SK-N-SH (cell line): ENCODE data around the gene CKB. TPM values are rescaled to one million over a fixed set of nuclear protein-coding genes. Genes with fewer than 3 reads are reported as not detected.

Experiments
- CTCF ChIA-PET: fragments of 300-600, 350-600 bp; formaldehyde crosslinking; extraction: SDS; loops from one replicate; lab custom pipeline; 2021; lab: Yijun Ruan, JAX
- POLR2A ChIA-PET: fragments of 350-600 bp; sonication (Branson Sonifier 250); formaldehyde crosslinking; extraction: SDS; loops from one replicate; lab custom pipeline; 2020; ENCODE audit warnings: antibody characterized with exemption, inconsistent platforms; lab: Yijun Ruan, JAX
- DNase-seq: peaks from one replicate; pipeline ENCODE4 v3.0.0; 2012
- H2AFZ ChIP-seq: fragments of 200-600 bp; sonication (generic); 2 replicates; pipeline ENCODE4 v1.8.1; 2016; ENCODE audit warnings: antibody characterized with exemption, mild to moderate bottlenecking, low read depth
- H3F3A ChIP-seq: fragments of 200-600 bp; sonication (generic); replicated peaks from 2 replicates; pipeline ENCODE3; 2016; ENCODE audit warnings: antibody characterized with exemption, mild to moderate bottlenecking; ENCODE audit not compliant: insufficient read depth
- H3K27ac ChIP-seq, 2 experiments: fragments of 200-500 bp in 1 of 2; fragments of 200-600 bp in 1 of 2; sonication (Bioruptor generic) in 1 of 2; sonication (generic), shearing (Covaris generic) in 1 of 2; 2 replicates each; pipeline versions ENCODE4 v1.5.1 to v1.6.1; 2014 to 2016; ENCODE audit warnings: low read depth in 2 of 2, inconsistent platforms in 1 of 2, low read length in 1 of 2, mild to moderate bottlenecking in 1 of 2, mixed read lengths in 1 of 2
- H3K27me3 ChIP-seq: fragments of 200-600 bp; sonication (generic), shearing (Covaris generic); 2 replicates; pipeline ENCODE4 v1.6.1; 2016; ENCODE audit warnings: mixed run types; ENCODE audit not compliant: insufficient read depth
- H3K36me3 ChIP-seq, 2 experiments: fragments of 200-500 bp in 1 of 2; fragments of 200-600 bp in 1 of 2; sonication (Bioruptor generic) in 1 of 2; sonication (generic) in 1 of 2; replicated peaks in 1 of 2; 2 replicates each; pipeline versions ENCODE3 to v1.5.1; 2014 to 2016; ENCODE audit warnings: low read length in 1 of 2, mild to moderate bottlenecking in 1 of 2; ENCODE audit not compliant: insufficient read depth in 2 of 2, control insufficient read depth in 1 of 2
- H3K4me1 ChIP-seq, 2 experiments: fragments of 200-500 bp in 1 of 2; fragments of 200-600 bp in 1 of 2; sonication (Bioruptor generic) in 1 of 2; sonication (generic), shearing (Covaris generic) in 1 of 2; 2 replicates each; pipeline versions ENCODE4 v1.5.1 to v1.6.1; 2014 to 2016; ENCODE audit warnings: low read depth in 1 of 2, low read length in 1 of 2, mixed run types in 1 of 2; ENCODE audit not compliant: insufficient read depth in 2 of 2, control insufficient read depth in 1 of 2
- H3K4me2 ChIP-seq: fragments of 200-600 bp; sonication (generic), shearing (Covaris generic); 2 replicates; pipeline ENCODE4 v1.6.1; 2017; ENCODE audit warnings: mixed run types
- H3K4me3 ChIP-seq, 2 experiments: fragments of 200-500 bp in 1 of 2; fragments of 200-600 bp in 1 of 2; sonication (Bioruptor generic) in 1 of 2; sonication (generic), shearing (Covaris generic) in 1 of 2; 2 replicates each; pipeline versions ENCODE4 v1.5.1 to v1.8.1; 2014 to 2016; ENCODE audit warnings: low read depth in 2 of 2, inconsistent platforms in 1 of 2, low read length in 1 of 2, mild to moderate bottlenecking in 1 of 2, mixed read lengths in 1 of 2, moderate library complexity in 1 of 2
- H3K79me2 ChIP-seq: fragments of 200-600 bp; sonication (generic); 2 replicates; pipeline ENCODE4 v1.8.1; 2017; ENCODE audit warnings: mild to moderate bottlenecking; ENCODE audit not compliant: insufficient read depth
- H3K9ac ChIP-seq: fragments of 200-600 bp; sonication (generic); 2 replicates; pipeline ENCODE4 v1.6.1; 2017; ENCODE audit warnings: mixed run types
- H3K9me2 ChIP-seq: fragments of 200-600 bp; sonication (generic); 2 replicates; pipeline ENCODE4 v1.6.1; 2017; ENCODE audit warnings: mixed run types
- H3K9me3 ChIP-seq: fragments of 200-600 bp; sonication (generic); 2 replicates; pipeline ENCODE4 v1.6.1; 2017; ENCODE audit warnings: mixed run types, mild to moderate bottlenecking, moderate library complexity
- H4K20me1 ChIP-seq: fragments of 200-600 bp; sonication (generic); 2 replicates; pipeline ENCODE4 v1.6.1; 2017; ENCODE audit warnings: mild to moderate bottlenecking, mixed run types; ENCODE audit not compliant: insufficient read depth
- CTCF ChIP-seq: fragments of 200-600 bp; sonication (generic); IDR thresholded peaks from 2 replicates; pipeline ENCODE4 v1.6.1; 2017; ENCODE audit warnings: antibody characterized with exemption, mild to moderate bottlenecking, moderate library complexity
- ELF1 ChIP-seq: IDR thresholded peaks from 2 replicates; pipeline ENCODE4 v1.4.0; 2012
- EZH2phosphoT487 ChIP-seq: fragments of 200-600 bp; sonication (generic); IDR thresholded peaks from 2 replicates; pipeline ENCODE4 v1.6.1; 2017; ENCODE audit warnings: low read depth, mixed run types, mild to moderate bottlenecking, antibody characterized with exemption, moderate library complexity, borderline replicate concordance
- FOSL2 ChIP-seq: IDR thresholded peaks from 2 replicates; pipeline ENCODE4 v1.4.0; 2012; ENCODE audit warnings: low read depth, mild to moderate bottlenecking, moderate library complexity, borderline replicate concordance
- GATA2 ChIP-seq: sonication (generic); formaldehyde crosslinking; IDR thresholded peaks from 2 replicates; pipeline ENCODE4 v1.5.0; 2020; ENCODE audit warnings: mild to moderate bottlenecking, missing genetic modification reagents
- RXRA ChIP-seq: IDR thresholded peaks from 2 replicates; pipeline ENCODE4 v1.4.0; 2012; ENCODE audit warnings: low read depth, mild to moderate bottlenecking, borderline replicate concordance
- SMC3 ChIP-seq: IDR thresholded peaks from 2 replicates; pipeline ENCODE4 v1.6.1; 2012; ENCODE audit warnings: low read depth, low read length, improper control_type of control experiment
- TEAD4 ChIP-seq: IDR thresholded peaks from 2 replicates; pipeline ENCODE4 v1.4.0; 2012; ENCODE audit warnings: mild to moderate bottlenecking, borderline replicate concordance; ENCODE audit not compliant: insufficient read depth
- YY1 ChIP-seq: IDR thresholded peaks from 2 replicates; pipeline ENCODE4 v1.4.0; 2012; ENCODE audit warnings: low read depth, mild to moderate bottlenecking
- WGBS: methylation state at CpG from one replicate; pipeline ENCODE4 v1.1.6; 2017; ENCODE audit warnings: low lambda C conversion rate; 5-methylcytosine and 5-hydroxymethylcytosine counted together
- polyA plus RNA-seq, 3 experiments: library from polyadenylated mRNA; depleted of rRNA; stranded (reverse); fragments of >200 nt; gene quantifications; 2 replicates each; pipeline ENCODE4 v1.2.3, GENCODE V29; 2012

Gene CKB
- polyA plus RNA-seq, 1 of the 3 experiments (the other 2 are of a cell fraction) = 53.0 TPM

DNA sequence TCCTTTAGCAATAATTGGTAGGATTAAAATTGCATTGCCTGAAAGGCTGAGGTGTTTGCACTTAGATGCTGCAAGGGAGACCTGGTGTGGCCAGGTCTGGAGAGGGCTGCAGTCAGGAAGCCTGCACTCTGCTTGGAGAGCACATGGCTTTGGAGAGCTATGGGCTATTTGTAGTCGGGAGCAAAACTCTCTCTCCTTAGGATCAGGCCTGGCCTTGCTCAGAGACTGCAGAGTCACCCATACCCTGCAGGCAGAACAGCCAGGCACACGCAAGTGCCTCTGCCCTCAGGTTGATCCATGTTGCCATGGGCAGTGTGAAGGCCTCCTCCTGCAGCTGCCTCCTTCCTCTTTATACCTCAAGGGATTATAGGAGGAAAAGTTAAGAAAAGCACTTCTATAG, 26.8 kb downstream of the CKB start:
- Histone ChIP-seq H3K4me1 (peaks cover 0 to 4% of the 10 kb centered on the region in 2 experiments; a peak in 1 of 4 replicates), H3K4me2 (no peak overlapping the region), H3K36me3 (peaks cover 32 to 53% of the 10 kb centered on the region in 2 experiments), H3K9me3 (no peaks in the 10 kb centered on the region), H3K9ac (no peak overlapping the region), H3F3A (peaks cover 35% of the 10 kb centered on the region), H3K27me3 (no peaks in the 10 kb centered on the region), H3K9me2 (no peaks in the 10 kb centered on the region), H3K4me3 (no peak overlapping the region), H3K79me2 (peaks cover 9% of the 10 kb centered on the region; the same call in 1 of the 2 replicates), H3K27ac (no peak overlapping the region), H4K20me1 (no peaks in the 10 kb centered on the region), H2AFZ (no peak overlapping the region)
- no peak for DNase-seq
- TF ChIP-seq TEAD4 = no peak
- no peak for TF ChIP-seq EZH2phosphoT487
- no peak for TF ChIP-seq CTCF
- WGBS = 71% methylated on average over 2 of the region's 2 CpGs
- ChIA-PET CTCF (interaction anchor here (1.2 to 2.3 kb wide), 4 partner anchors 16 to 87 kb away, joined by 3 to 8 read pairs (median 6); no protein-coding TSS in a partner anchor), POLR2A (no interaction called here)

DNA sequence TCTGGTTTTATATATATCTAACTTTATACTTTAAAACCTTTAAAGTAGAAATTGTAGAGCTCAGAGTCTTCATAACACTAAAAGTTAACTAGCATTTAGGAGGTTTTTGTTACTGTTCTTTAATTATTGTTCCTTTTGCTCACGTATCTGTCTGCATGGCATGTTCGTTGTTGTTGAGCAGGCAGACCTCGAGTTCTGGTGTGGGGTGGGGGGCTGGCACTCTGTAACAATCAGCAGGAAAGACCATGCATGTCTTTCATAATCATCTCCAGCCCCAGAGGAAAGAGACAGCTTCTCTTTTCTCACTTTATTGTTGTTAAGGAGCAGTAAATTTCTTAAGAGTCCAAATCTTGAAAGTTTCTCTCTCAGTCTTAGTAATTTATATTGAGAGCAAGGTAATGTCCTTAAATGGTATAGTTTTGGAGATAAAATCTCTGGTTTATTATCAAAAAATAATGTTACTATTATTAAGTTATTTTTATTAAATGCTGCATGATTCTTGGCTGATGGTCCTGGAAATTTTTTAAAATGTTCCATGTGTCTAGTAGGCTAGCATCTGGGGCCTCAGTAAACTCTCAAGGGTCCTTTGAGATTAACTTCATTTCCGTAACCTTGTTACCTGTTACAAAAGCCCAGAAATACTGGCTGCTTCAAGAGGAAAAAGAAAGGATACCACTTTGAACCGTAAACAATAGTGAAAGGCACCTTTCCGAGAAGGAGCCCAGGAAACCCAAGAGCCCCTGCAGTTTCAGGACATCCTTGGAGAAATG, 30.3 kb downstream of the CKB start:
- Histone ChIP-seq H3K9me3 (no peaks in the 10 kb centered on the region), H3K27me3 (no peaks in the 10 kb centered on the region), H3K4me2 (no peak overlapping the region), H4K20me1 (no peaks in the 10 kb centered on the region), H3K4me3 (no peak overlapping the region), H3K9me2 (no peaks in the 10 kb centered on the region), H3K79me2 (no peaks in the 10 kb centered on the region), H3K4me1 (peaks cover 0 to 4% of the 10 kb centered on the region in 2 experiments; a peak in 1 of 4 replicates), H3K36me3 (peaks cover 45 to 46% of the 10 kb centered on the region in 2 experiments), H3K27ac (no peak overlapping the region; a peak in 1 of 4 replicates), H3F3A (peaks cover 21% of the 10 kb centered on the region), H3K9ac (no peak overlapping the region), H2AFZ (no peak overlapping the region)
- TF ChIP-seq ELF1 = no peak
- no peak for TF ChIP-seq TEAD4
- no peak for TF ChIP-seq FOSL2
- TF ChIP-seq SMC3 = no peak
- no peak for TF ChIP-seq YY1
- no peak for TF ChIP-seq GATA2
- TF ChIP-seq RXRA = no peak
- DNase-seq = no peak
- WGBS = 80% methylated on average over 6 of the region's 6 CpGs
- ChIA-PET CTCF (interaction anchor here (0.9 to 1.5 kb wide), 4 partner anchors 8 to 101 kb away, joined by 3 to 8 read pairs (median 4); no protein-coding TSS in a partner anchor), POLR2A (no interaction called here)
